ENCODE results near the gene STPG1. TPM values are rescaled to one million over a fixed set of nuclear protein-coding genes. Genes with fewer than 3 reads are reported as not detected.
A peak's percentile ranks its signal among the peaks of the same experiment; 100 is the strongest.

Gene STPG1
- total RNA-seq, 1 donor from 2014 or later, result 3.8 TPM

- peak overlapping the region; percentile 18 for H3K4me3 Mint-ChIP-seq
- DNase-seq, result peak; percentile 62
- H3K36me3 Mint-ChIP-seq (ENCODE audit: low read depth), result peaks cover 46% of the 10 kb centered on the region
- H3K27ac Mint-ChIP-seq, result peak overlapping the region; percentile 79
- no peaks in the 10 kb centered on the region for H3K27me3 Mint-ChIP-seq
- no peaks in the 10 kb centered on the region for H3K9me3 Mint-ChIP-seq
- H3K4me1 Mint-ChIP-seq, result peaks cover 54% of the 10 kb centered on the region
- intact Hi-C loops (cut with micrococcal nuclease), result loop anchor here (5.0 kb wide), 2 partner anchors 168 to 223 kb away; partner anchors contain the start of gene SRRM1
Measured at GRCh38 chr1:24418898-24419628, 5.5 kb upstream of the STPG1 start.

- Mint-ChIP-seq H3K4me3 (peak overlapping the region; percentile 88), H3K9me3 (no peaks in the 10 kb centered on the region), H3K4me1 (peaks cover 52% of the 10 kb centered on the region), H3K36me3 (ENCODE audit: low read depth) (peaks cover 35% of the 10 kb centered on the region), H3K27ac (peak overlapping the region; percentile 61), H3K27me3 (no peaks in the 10 kb centered on the region)
- no peak for DNase-seq
- intact Hi-C loops (cut with micrococcal nuclease), result loop anchor here (2.0 to 5.0 kb wide), 3 partner anchors 67 to 225 kb away; partner anchors contain the start of gene SRRM1
Measured at GRCh38 chr1:24417681-24418080, 4.1 kb upstream of the STPG1 start.

GRCh38 chr1:24416666-24417391 is 3.2 kb upstream of the STPG1 start:
- Mint-ChIP-seq H3K9me3 (no peaks in the 10 kb centered on the region), H3K36me3 (ENCODE audit: low read depth) (peaks cover 28% of the 10 kb centered on the region), H3K27me3 (no peaks in the 10 kb centered on the region), H3K4me3 (peak overlapping the region; percentile 88), H3K4me1 (peaks cover 54% of the 10 kb centered on the region), H3K27ac (peak overlapping the region; percentile 90)
- intact Hi-C loops (cut with micrococcal nuclease), result loop anchor here (2.0 to 5.0 kb wide), 3 partner anchors 68 to 225 kb away; partner anchors contain the start of gene SRRM1
- peak; percentile 90 for DNase-seq

GRCh38 chr1:24415910-24416665 is 2.5 kb upstream of the STPG1 start:
- Mint-ChIP-seq H3K27me3 (no peaks in the 10 kb centered on the region), H3K27ac (peak overlapping the region; percentile 90), H3K9me3 (no peaks in the 10 kb centered on the region), H3K36me3 (ENCODE audit: low read depth) (peaks cover 21% of the 10 kb centered on the region), H3K4me1 (peaks cover 55% of the 10 kb centered on the region), H3K4me3 (peak overlapping the region; percentile 88)
- intact Hi-C loops (cut with micrococcal nuclease), result loop anchor here (1.0 to 5.0 kb wide), 5 partner anchors 69 to 226 kb away; partner anchors contain the start of genes RCAN3 and SRRM1
- no peak for DNase-seq

GRCh38 chr1:24415334-24415909 is 1.8 kb upstream of the STPG1 start, which contains the start of gene NIPAL3:
Gene NIPAL3, plus strand, starts transcription at chr1:24415802. Its CDS starts 3,746 bp downstream, at chr1:24419548.
- H3K4me1 Mint-ChIP-seq, result peaks cover 53% of the 10 kb centered on the region

GRCh38 chr1:24414775-24415333 is 1.3 kb upstream of the STPG1 start:
- Mint-ChIP-seq H3K4me1 (peaks cover 53% of the 10 kb centered on the region), H3K27ac (peak overlapping the region; percentile 90), H3K4me3 (peak overlapping the region; percentile 88), H3K9me3 (no peaks in the 10 kb centered on the region), H3K27me3 (no peaks in the 10 kb centered on the region), H3K36me3 (ENCODE audit: low read depth) (peaks cover 14% of the 10 kb centered on the region)
- DNase-seq, result no peak
- intact Hi-C loops (cut with micrococcal nuclease), result loop anchor here (1.0 to 5.0 kb wide), 4 partner anchors 87 to 227 kb away; partner anchors contain the start of genes RCAN3 and SRRM1

More at GRCh38 chr1:24415334-24415909, 1.8 kb upstream of the STPG1 start, which contains the start of gene NIPAL3:
- Mint-ChIP-seq H3K27me3 (no peaks in the 10 kb centered on the region), H3K4me3 (peak within 1 kb of the TSS; percentile 88), H3K27ac (peak within 1 kb of the TSS; percentile 90), H3K36me3 (ENCODE audit: low read depth) (peaks cover 17% of the 10 kb centered on the region), H3K9me3 (no peaks in the 10 kb centered on the region)
- intact Hi-C loops (cut with micrococcal nuclease), result loop anchor here (1.0 to 5.0 kb wide), 4 partner anchors 87 to 227 kb away; partner anchors contain the start of genes RCAN3 and SRRM1
- DNase-seq, result peak; percentile 99

GRCh38 chr1:24412408-24412807 is 1.2 kb downstream of the STPG1 start:
- no peaks in the 10 kb centered on the region for H3K36me3 Mint-ChIP-seq (ENCODE audit: low read depth)
- no peaks in the 10 kb centered on the region for H3K27me3 Mint-ChIP-seq
- peak; percentile 47 for DNase-seq
- H3K4me1 Mint-ChIP-seq, result peaks cover 35% of the 10 kb centered on the region
- H3K27ac Mint-ChIP-seq, result no peak overlapping the region
- no peaks in the 10 kb centered on the region for H3K9me3 Mint-ChIP-seq
- no peak overlapping the region for H3K4me3 Mint-ChIP-seq
- intact Hi-C loops (cut with micrococcal nuclease), result loop anchor here (2.0 kb wide), 1 partner anchor 20 kb away; no protein-coding TSS in a partner anchor

GRCh38 chr1:24411963-24412362 is 1.6 kb downstream of the STPG1 start:
- intact Hi-C loops (cut with micrococcal nuclease), result loop anchor here (2.0 kb wide), 1 partner anchor 19 kb away; no protein-coding TSS in a partner anchor
- Mint-ChIP-seq H3K4me3 (no peak overlapping the region), H3K4me1 (peaks cover 31% of the 10 kb centered on the region), H3K9me3 (no peaks in the 10 kb centered on the region), H3K27me3 (no peaks in the 10 kb centered on the region), H3K36me3 (ENCODE audit: low read depth) (no peaks in the 10 kb centered on the region), H3K27ac (no peak overlapping the region)
- peak; percentile 58 for DNase-seq

- Mint-ChIP-seq H3K27ac (no peak overlapping the region), H3K36me3 (ENCODE audit: low read depth) (no peaks in the 10 kb centered on the region), H3K4me3 (no peak overlapping the region), H3K9me3 (no peaks in the 10 kb centered on the region), H3K4me1 (peaks cover 21% of the 10 kb centered on the region), H3K27me3 (no peaks in the 10 kb centered on the region)
- DNase-seq, result peak; percentile 39
- intact Hi-C loops (cut with micrococcal nuclease), result no loop called here
Measured at GRCh38 chr1:24410750-24411149, 2.8 kb downstream of the STPG1 start.

- Mint-ChIP-seq H3K36me3 (ENCODE audit: low read depth) (no peaks in the 10 kb centered on the region), H3K27me3 (peaks cover 2% of the 10 kb centered on the region), H3K27ac (no peak overlapping the region), H3K9me3 (no peaks in the 10 kb centered on the region), H3K4me3 (no peak overlapping the region), H3K4me1 (peaks cover 14% of the 10 kb centered on the region)
- peak; percentile 51 for DNase-seq
- intact Hi-C loops (cut with micrococcal nuclease), result no loop called here
Measured at GRCh38 chr1:24409535-24409934, 4.0 kb downstream of the STPG1 start.

GRCh38 chr1:24406788-24407187 is 6.8 kb downstream of the STPG1 start:
- Mint-ChIP-seq H3K27ac (no peak overlapping the region), H3K27me3 (peaks cover 2% of the 10 kb centered on the region), H3K9me3 (no peaks in the 10 kb centered on the region), H3K4me3 (no peak overlapping the region), H3K36me3 (ENCODE audit: low read depth) (no peaks in the 10 kb centered on the region), H3K4me1 (peaks cover under 1% of the 10 kb centered on the region)
- no peak for DNase-seq
- intact Hi-C loops (cut with micrococcal nuclease), result no loop called here

GRCh38 chr1:24403806-24404205 is 9.8 kb downstream of the STPG1 start:
- peaks cover 13% of the 10 kb centered on the region for H3K36me3 Mint-ChIP-seq (ENCODE audit: low read depth)
- H3K9me3 Mint-ChIP-seq, result no peaks in the 10 kb centered on the region
- H3K4me3 Mint-ChIP-seq, result no peak overlapping the region
- H3K27me3 Mint-ChIP-seq, result peaks cover 2% of the 10 kb centered on the region
- H3K27ac Mint-ChIP-seq, result no peak overlapping the region
- no peak for DNase-seq
- H3K4me1 Mint-ChIP-seq, result peaks cover 2% of the 10 kb centered on the region
- intact Hi-C loops (cut with micrococcal nuclease), result no loop called here

- DNase-seq, result peak; percentile 13
- Mint-ChIP-seq H3K27me3 (no peaks in the 10 kb centered on the region), H3K36me3 (ENCODE audit: low read depth) (peaks cover 13% of the 10 kb centered on the region), H3K9me3 (no peaks in the 10 kb centered on the region), H3K4me3 (no peak overlapping the region), H3K27ac (no peak overlapping the region), H3K4me1 (peaks cover 2% of the 10 kb centered on the region)
- intact Hi-C loops (cut with micrococcal nuclease), result no loop called here
Measured at GRCh38 chr1:24400065-24400464, 13.5 kb downstream of the STPG1 start.

Data from activated CD4-positive, alpha-beta T cell treated with anti-CD3 and anti-CD28 coated beads, Interleukin-2, amount 10 ng/mL, durations not matched to agents 24 days and 14 days (primary cell).